Activated CD8-positive, alpha-beta memory T cell treated with anti-CD3 and anti-CD28 coated beads for 36 hours (primary cell): ENCODE measurements around the gene OPRL1. TPM values are rescaled to one million over a fixed set of nuclear protein-coding genes. Genes with fewer than 3 reads are reported as not detected.

Experiments used
- total RNA-seq, 2 experiments: library from RNA; stranded (reverse); gene quantifications; one replicate each; pipeline ENCODE4 v1.2.3, GENCODE V29; 2021

OPRL1 gene
- total RNA-seq, 2 experiments from 2014 or later: 0.19 to 0.21 TPM

Other genes with a start within 250 kb of the OPRL1 start
- under 1 TPM; 0.25 TPM for gene ZBTB46, start 248.8 kb upstream of the OPRL1 start, total RNA-seq
- under 1 TPM in 1 of 2 experiments, not detected in 1; 0.13 TPM for gene ABHD16B, start 218.6 kb upstream of the OPRL1 start, total RNA-seq
- gene TPD52L2, start 214.8 kb upstream of the OPRL1 start, total RNA-seq: 10 to 100 TPM; 62.7 to 67.0 TPM
- 10 to 100 TPM; 40.3 TPM for gene DNAJC5, start 185.0 kb upstream of the OPRL1 start, total RNA-seq
- 10 to 100 TPM; 32.9 to 35.2 TPM for gene UCKL1, start 123.7 kb upstream of the OPRL1 start, total RNA-seq
- gene ZNF512B, start 110.2 kb upstream of the OPRL1 start, total RNA-seq: 10 to 100 TPM; 11.3 to 12.1 TPM
- gene SAMD10, start 100.4 kb upstream of the OPRL1 start, total RNA-seq: 10 to 100 TPM; 19.0 to 20.5 TPM
- gene PRPF6, start 99.0 kb upstream of the OPRL1 start, total RNA-seq: 10 to 100 TPM; 66.5 to 67.7 TPM
- 1 to 10 TPM; 2.1 to 2.6 TPM for gene C20orf204, start 43.9 kb upstream of the OPRL1 start, total RNA-seq
- gene SOX18, start 30.4 kb upstream of the OPRL1 start, total RNA-seq: not detected
- gene TCEA2, start 16.9 kb upstream of the OPRL1 start, total RNA-seq: 10 to 100 TPM; 25.9 to 27.5 TPM
- gene RGS19, start 564 bp upstream of the OPRL1 start, total RNA-seq: 10 to 100 TPM; 37.8 to 42.2 TPM
- under 1 TPM in 1 of 2 experiments, not detected in 1; 0.42 TPM for gene LKAAEAR1, start 4.3 kb downstream of the OPRL1 start, total RNA-seq
- gene NPBWR2, start 27.5 kb downstream of the OPRL1 start, total RNA-seq: not detected
- gene MYT1, start 84.4 kb downstream of the OPRL1 start, total RNA-seq: not detected
- 10 to 100 TPM; 25.9 to 28.0 TPM for gene PCMTD2, start 175.7 kb downstream of the OPRL1 start, total RNA-seq